CD4-positive, alpha-beta T cell (primary cell): Measurements from ENCODE around the gene BCAR3. TPM values are rescaled to one million over a fixed set of nuclear protein-coding genes. Genes with fewer than 3 reads are reported as not detected.

Experiments
- ATAC-seq: fragments of 200-7000 bp; cut with Tn5 transposase; one replicate; pipeline ENCODE4 v1.10.0; 2022; ENCODE audit warnings: mild to moderate bottlenecking; ENCODE audit not compliant: poor library complexity
- CTCF ChIA-PET: fragments of 350-600 bp; sonication (Branson Sonifier 250); formaldehyde crosslinking; loops from one replicate; lab custom pipeline; 2021; ENCODE audit warnings: antibody characterized with exemption, inconsistent platforms; lab: Charles Lee
- POLR2A ChIA-PET: fragments of 350-600 bp; sonication (Branson Sonifier 250); formaldehyde crosslinking; loops from one replicate; lab custom pipeline; 2021; ENCODE audit warnings: antibody characterized with exemption, inconsistent platforms; lab: Charles Lee
- DNase-seq, 14 experiments: peaks; one replicate each; pipeline ENCODE4 v3.0.0-alpha.2; 2013 to 2020; ENCODE audit warnings: mixed read lengths in 2 of 14
- H3K27ac ChIP-seq, 2 donors: one replicate each; pipeline versions ENCODE4 v1.5.1 to v1.7.0; 2013; ENCODE audit warnings: low read length in 2 of 2, low read depth in 1 of 2, mild to moderate bottlenecking in 1 of 2
- H3K27me3 ChIP-seq, 2 experiments: 1 replicate in 1 of 2; 2 replicates in 1 of 2; pipeline versions ENCODE4 v1.6.1 to v1.7.0; 2013; ENCODE audit warnings: low read length in 2 of 2, control low read depth in 1 of 2, mild to moderate bottlenecking in 1 of 2, moderate library complexity in 1 of 2; ENCODE audit not compliant: insufficient read depth in 2 of 2, control insufficient read depth in 1 of 2
- H3K36me3 ChIP-seq: one replicate; pipeline ENCODE4 v1.6.1; 2013; ENCODE audit warnings: low read length, control low read depth; ENCODE audit not compliant: insufficient read depth
- H3K4me1 ChIP-seq: one replicate; pipeline ENCODE4 v1.6.1; 2013; ENCODE audit warnings: low read length, control low read depth; ENCODE audit not compliant: insufficient read depth
- H3K4me3 ChIP-seq: one replicate; pipeline ENCODE4 v1.5.1; 2013; ENCODE audit warnings: mild to moderate bottlenecking, low read length, moderate library complexity
- H3K9me3 ChIP-seq, 2 experiments: 1 replicate in 1 of 2; 2 replicates in 1 of 2; pipeline versions ENCODE4 v1.6.1 to v1.7.0; 2013; ENCODE audit warnings: low read length in 2 of 2, mild to moderate bottlenecking in 2 of 2, control low read depth in 1 of 2, moderate library complexity in 1 of 2; ENCODE audit not compliant: control insufficient read depth in 1 of 2, insufficient read depth in 1 of 2
- H3K27ac Mint-ChIP-seq: one replicate; pipeline ENCODE4 v1.8.0; 2020; ENCODE audit warnings: mixed read lengths
- H3K27me3 Mint-ChIP-seq: one replicate; pipeline ENCODE4 v1.8.0; 2021; ENCODE audit warnings: mixed read lengths
- H3K36me3 Mint-ChIP-seq: one replicate; pipeline ENCODE4 v1.8.0; 2021; ENCODE audit warnings: low read depth, mixed read lengths
- H3K4me1 Mint-ChIP-seq: one replicate; pipeline ENCODE4 v1.8.0; 2021; ENCODE audit warnings: low read depth, mixed read lengths
- H3K4me3 Mint-ChIP-seq: one replicate; pipeline ENCODE4 v1.8.0; 2020; ENCODE audit warnings: mild to moderate bottlenecking, mixed read lengths
- H3K9me3 Mint-ChIP-seq: one replicate; pipeline ENCODE4 v1.8.0; 2020; ENCODE audit warnings: mixed read lengths
- intact Hi-C, 2 experiments: fragments of 100-400 bp; cut with DNase I in 1 of 2; cut with micrococcal nuclease in 1 of 2; formaldehyde crosslinking; loops; one replicate each; pipeline versions ENCODE4 v1.15.1 to v1.9.0; 2023 to 2025; cut with DNase I, micrococcal nuclease
- total RNA-seq, 174 experiments: library from RNA in 2 of 174; stranded (reverse) in 2 of 174; gene quantifications; one replicate each; pipeline ENCODE4 v1.2.3 and lab custom pipeline; 2021 to 2026
- TF ChIP-seq, protein P1 (sequence below): fragments of 200-600 bp; IDR thresholded peaks from one replicate; pipeline ENCODE4 v1.8.0; 2022; ENCODE audit warnings: antibody characterized with exemption, mild to moderate bottlenecking

BCAR3 gene
- total RNA-seq, 2 experiments from 2014 or later = 0.47 to 0.92 TPM

- H3K27ac ChIP-seq = no peak overlapping the region
- H3K27me3 ChIP-seq = no peaks in the 10 kb centered on the region
- DNase-seq (no peak), ATAC-seq (no peak)
- no peak overlapping the region for H3K4me3 Mint-ChIP-seq
- no peak overlapping the region for H3K27ac Mint-ChIP-seq
- no peak overlapping the region for H3K4me3 ChIP-seq
- H3K4me1 Mint-ChIP-seq = no peaks in the 10 kb centered on the region
- ChIA-PET CTCF (no interaction called here), POLR2A (no interaction called here)
- H3K27me3 Mint-ChIP-seq = no peaks in the 10 kb centered on the region
- H3K36me3 Mint-ChIP-seq = no peaks in the 10 kb centered on the region
- no peaks in the 10 kb centered on the region for H3K36me3 ChIP-seq
- no peaks in the 10 kb centered on the region for H3K4me1 ChIP-seq
- H3K9me3 ChIP-seq = no peaks in the 10 kb centered on the region
- no peaks in the 10 kb centered on the region for H3K9me3 Mint-ChIP-seq
- intact Hi-C loops = no loop called here
- TF ChIP-seq, protein P1, sequence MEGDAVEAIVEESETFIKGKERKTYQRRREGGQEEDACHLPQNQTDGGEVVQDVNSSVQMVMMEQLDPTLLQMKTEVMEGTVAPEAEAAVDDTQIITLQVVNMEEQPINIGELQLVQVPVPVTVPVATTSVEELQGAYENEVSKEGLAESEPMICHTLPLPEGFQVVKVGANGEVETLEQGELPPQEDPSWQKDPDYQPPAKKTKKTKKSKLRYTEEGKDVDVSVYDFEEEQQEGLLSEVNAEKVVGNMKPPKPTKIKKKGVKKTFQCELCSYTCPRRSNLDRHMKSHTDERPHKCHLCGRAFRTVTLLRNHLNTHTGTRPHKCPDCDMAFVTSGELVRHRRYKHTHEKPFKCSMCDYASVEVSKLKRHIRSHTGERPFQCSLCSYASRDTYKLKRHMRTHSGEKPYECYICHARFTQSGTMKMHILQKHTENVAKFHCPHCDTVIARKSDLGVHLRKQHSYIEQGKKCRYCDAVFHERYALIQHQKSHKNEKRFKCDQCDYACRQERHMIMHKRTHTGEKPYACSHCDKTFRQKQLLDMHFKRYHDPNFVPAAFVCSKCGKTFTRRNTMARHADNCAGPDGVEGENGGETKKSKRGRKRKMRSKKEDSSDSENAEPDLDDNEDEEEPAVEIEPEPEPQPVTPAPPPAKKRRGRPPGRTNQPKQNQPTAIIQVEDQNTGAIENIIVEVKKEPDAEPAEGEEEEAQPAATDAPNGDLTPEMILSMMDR = no peak
These were observed 20.0 kb upstream of the BCAR3 start for GRCh38 chr1:93701629-93702028.

- H3K9me3 Mint-ChIP-seq = no peaks in the 10 kb centered on the region
- intact Hi-C loops = no loop called here
- no peak overlapping the region for H3K27ac Mint-ChIP-seq
These were observed 19.2 kb upstream of the BCAR3 start for GRCh38 chr1:93700532-93701469.

GRCh38 chr1:93699503-93700168, 18.0 kb upstream of the BCAR3 start:
- ChIA-PET CTCF (no interaction called here), POLR2A (no interaction called here)
- H3K4me1 Mint-ChIP-seq = no peaks in the 10 kb centered on the region
- intact Hi-C loops = no loop called here
- no peak overlapping the region for H3K27ac Mint-ChIP-seq
- H3K4me3 ChIP-seq = no peak overlapping the region
- no peaks in the 10 kb centered on the region for H3K9me3 Mint-ChIP-seq
- TF ChIP-seq, protein P1 = no peak
- no peaks in the 10 kb centered on the region for H3K36me3 Mint-ChIP-seq
- no peaks in the 10 kb centered on the region for H3K27me3 ChIP-seq
- H3K27ac ChIP-seq = no peak overlapping the region
- H3K36me3 ChIP-seq = no peaks in the 10 kb centered on the region
- no peaks in the 10 kb centered on the region for H3K9me3 ChIP-seq
- ATAC-seq = no peak
- H3K4me1 ChIP-seq = no peaks in the 10 kb centered on the region
- no peaks in the 10 kb centered on the region for H3K27me3 Mint-ChIP-seq
- no peak overlapping the region for H3K4me3 Mint-ChIP-seq
- DNase-seq = no peak

More at GRCh38 chr1:93700532-93701469, 19.2 kb upstream of the BCAR3 start:
- ATAC-seq (no peak), DNase-seq (no peak)
- H3K36me3 Mint-ChIP-seq = no peaks in the 10 kb centered on the region
- H3K4me3 ChIP-seq = no peak overlapping the region
- TF ChIP-seq, protein P1 = no peak
- H3K36me3 ChIP-seq = no peaks in the 10 kb centered on the region
- ChIA-PET CTCF (no interaction called here), POLR2A (no interaction called here)
- no peak overlapping the region for H3K27ac ChIP-seq
- no peaks in the 10 kb centered on the region for H3K9me3 ChIP-seq
- H3K4me1 ChIP-seq = no peaks in the 10 kb centered on the region
- H3K4me1 Mint-ChIP-seq = no peaks in the 10 kb centered on the region
- no peak overlapping the region for H3K4me3 Mint-ChIP-seq
- H3K27me3 Mint-ChIP-seq = no peaks in the 10 kb centered on the region
- H3K27me3 ChIP-seq = no peaks in the 10 kb centered on the region
